C1 segment of cervical spinal cord (tissue), 14 donors: ENCODE data around the gene FZD2.
A peak's percentile ranks its signal among the peaks of the same experiment; 100 is the strongest.
"Not testable (repeated sequence)": the region's sequence is repeated elsewhere in the genome, so short reads cannot be mapped to it uniquely, and the experiment has no call there.

Experiments used
- DNase-seq, 14 donors: peaks; one replicate each; lab custom pipeline; 2025; lab: John Stamatoyannopoulos, UW

Gene FZD2

DNA sequence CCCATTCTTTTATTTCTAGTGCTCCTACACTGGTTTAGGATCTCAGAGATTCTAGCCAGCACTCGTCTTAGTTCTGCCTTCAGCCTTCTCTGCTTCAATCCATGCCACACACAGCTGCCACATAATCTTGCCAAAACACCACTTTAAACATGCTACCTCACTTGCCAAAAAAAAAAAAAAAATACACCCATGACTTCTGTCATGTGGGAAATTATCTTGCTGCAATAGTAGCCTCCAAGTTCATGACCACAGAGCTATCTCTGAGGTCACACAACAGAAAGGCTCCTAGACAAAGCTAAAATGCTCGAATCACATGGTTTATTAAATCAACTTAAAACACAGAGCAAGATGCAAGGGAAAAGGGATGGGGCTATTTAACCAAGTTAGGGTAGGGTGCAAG lies 18.1 kb downstream of the FZD2 start:
- no peak for DNase-seq

DNA sequence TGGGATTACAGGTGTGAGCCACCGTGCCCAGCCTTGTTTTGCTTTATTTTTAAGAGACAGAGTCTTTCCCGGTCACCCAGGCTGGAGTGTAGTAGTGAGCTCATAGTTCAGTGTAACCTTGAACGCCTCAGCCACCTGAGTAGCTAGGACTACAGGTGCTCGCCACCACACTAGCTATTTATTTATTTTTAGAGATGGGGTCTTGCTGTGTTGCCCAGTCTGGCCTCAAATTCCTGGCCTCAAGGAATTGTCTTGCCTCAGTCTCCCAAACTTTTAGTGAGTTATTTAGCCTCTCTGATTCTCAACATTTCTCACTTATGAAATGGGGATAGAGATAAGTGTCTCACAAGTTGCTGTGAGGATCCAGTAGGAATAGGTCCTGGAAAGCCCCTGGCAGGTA lies 21.7 kb downstream of the FZD2 start:
- DNase-seq, result no peak

- DNase-seq, result no peak
These were observed 24.6 kb downstream of the FZD2 start for GRCh38 chr17:44581868-44582267.

GRCh38 chr17:44584443-44584842 lies 27.2 kb downstream of the FZD2 start:
- DNase-seq, result no peak

DNA sequence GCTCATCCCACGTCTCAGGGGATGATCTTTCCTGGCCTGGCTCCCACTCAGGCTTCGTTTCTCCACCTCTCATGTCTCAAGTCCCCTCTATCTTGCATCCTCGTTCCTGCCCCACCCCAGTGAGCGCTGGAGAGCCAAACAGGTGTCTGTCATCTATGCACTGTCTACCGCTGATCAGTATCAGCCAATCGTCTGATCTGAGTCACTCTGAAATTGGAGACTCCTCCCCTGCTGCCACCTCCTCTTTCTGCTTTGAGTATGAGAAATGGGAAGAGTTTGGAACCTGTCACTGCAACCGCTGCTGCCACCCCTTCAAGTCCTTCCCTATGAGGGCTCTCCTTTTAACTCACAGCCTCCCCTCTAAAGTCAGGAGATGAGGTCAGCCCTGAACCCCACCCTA lies 28.0 kb downstream of the FZD2 start:
- no peak for DNase-seq

- no peak for DNase-seq
These were observed 30.1 kb downstream of the FZD2 start for GRCh38 chr17:44587339-44587738.

DNA sequence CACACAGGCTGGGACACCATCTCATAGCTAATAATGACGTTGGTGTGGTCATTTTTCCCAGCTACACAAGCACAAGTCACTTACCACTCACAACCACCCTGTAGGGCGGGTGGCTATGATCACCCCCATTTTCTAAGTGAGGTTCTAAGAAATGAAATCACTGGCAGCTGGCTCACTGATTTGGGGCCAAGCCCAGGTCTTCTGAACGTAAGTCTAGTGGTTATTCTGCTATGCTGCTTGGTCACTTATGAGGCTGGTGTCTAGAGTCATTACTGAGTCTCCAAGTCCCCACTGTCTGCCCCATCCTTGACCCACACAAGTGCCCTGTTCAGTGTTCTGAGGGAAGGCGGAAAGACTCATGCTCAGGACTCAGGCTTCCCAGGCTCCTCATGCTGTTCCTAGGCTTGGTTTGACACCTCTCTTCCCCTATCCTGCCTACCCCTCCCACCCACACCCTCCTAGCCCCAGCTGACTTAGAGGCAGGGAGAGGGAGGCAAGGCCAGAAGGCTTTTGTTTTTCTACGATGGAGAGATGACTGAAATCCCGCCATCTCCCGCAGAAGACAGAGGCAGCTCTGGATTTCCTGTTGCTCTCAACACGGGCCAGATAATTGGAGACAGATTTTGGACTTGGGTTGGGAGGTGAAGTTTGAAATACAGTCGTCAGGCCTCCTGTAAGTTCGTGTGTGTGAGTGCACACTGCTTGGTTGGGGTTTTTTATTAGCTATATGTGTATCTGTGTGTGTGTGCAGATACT lies 32.2 kb downstream of the FZD2 start:
- DNase-seq, result no peak

- DNase-seq, result not testable (repeated sequence)
These were observed 32.8 kb downstream of the FZD2 start for GRCh38 chr17:44590072-44590462.

GRCh38 chr17:44590762-44591161 lies 33.5 kb downstream of the FZD2 start:
- DNase-seq, result not testable (repeated sequence)

DNA sequence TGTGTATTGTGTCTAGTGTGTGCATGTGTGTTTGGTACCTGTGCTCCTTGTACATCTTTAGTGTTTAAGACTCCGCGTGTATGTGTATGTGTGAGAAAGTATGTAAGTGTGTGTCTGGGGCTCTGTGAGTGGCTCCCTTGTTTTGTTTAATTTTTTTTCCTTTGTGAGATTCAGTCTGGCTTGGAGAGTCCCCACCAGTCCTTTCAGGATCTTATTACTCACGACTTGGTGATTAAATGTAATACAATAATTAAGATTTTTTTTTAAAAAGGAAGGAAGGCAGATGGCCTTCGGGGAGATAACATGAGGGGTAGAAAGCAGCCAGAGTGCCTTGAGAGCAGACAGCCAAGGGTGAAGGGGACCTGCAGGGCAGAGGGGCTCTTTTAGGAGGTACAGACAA lies 33.9 kb downstream of the FZD2 start:
- no peak for DNase-seq

DNA sequence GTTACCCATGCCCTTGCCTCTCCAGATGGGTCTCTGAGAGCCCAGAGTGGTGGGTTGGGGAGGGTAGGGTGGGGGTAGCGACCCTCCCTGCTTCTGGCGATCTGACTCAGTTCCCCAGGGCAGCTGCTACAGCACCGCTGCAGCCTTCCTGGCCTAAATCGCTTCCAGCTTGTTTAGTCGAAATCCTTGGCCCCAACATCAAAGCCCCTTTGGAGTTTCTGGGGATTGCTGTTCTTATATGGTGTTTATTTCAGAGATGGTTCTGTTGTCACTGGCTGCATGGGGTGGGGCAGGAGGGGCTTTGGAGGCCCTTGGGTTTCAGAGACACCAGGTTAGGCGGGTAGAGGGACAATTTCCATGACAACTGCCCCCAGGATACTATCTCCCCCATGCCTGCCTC lies 35.9 kb downstream of the FZD2 start:
- no peak for DNase-seq

- DNase-seq, result no peak
These were observed 38.0 kb downstream of the FZD2 start for GRCh38 chr17:44595216-44595775.

DNA sequence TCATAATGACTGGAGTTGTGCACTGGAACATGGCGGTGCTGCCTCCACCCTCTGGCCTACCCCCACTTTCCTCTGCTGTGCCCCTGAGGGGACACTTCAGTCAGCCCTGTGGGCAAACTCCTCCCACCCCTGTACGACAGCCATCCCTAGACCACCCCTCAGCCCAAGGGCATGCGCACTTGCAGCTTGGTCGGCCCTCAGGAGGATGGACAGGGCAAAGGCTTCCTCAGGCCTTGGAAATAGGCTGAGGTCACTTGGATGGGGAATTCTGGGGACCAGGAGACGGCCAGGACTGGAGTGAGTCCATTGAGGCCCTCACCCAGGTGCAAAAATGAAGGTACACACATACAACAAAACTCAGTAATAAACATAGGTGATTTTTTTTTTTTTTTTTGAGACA lies 41.0 kb downstream of the FZD2 start:
- DNase-seq, result no peak

- DNase-seq, result no peak
These were observed 41.6 kb downstream of the FZD2 start for GRCh38 chr17:44598932-44599297.

- peak in 3 of 14 donors; percentile 2 to 70 (median 8) for DNase-seq
These were observed 42.3 kb downstream of the FZD2 start for GRCh38 chr17:44599298-44600175.

DNA sequence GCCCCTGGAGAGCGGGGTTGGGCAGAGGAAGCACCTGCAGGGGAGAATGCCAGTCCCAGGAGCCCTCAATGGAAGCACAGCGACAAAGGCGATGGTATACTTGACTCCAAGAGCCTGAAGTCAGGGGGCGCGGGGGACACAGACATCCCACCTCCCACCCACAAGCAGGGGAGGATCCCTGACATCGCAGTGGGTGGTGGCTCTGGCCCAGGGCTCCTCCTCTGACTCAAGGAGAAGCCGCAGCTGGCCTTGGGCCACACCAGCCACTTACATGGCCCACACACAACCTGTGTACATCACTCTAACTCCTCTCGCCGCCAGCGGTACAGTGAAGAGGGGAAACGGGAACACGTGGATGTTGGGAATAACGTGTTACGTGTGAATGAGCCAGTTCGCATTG lies 44.3 kb downstream of the FZD2 start:
- no peak for DNase-seq

- DNase-seq, result no peak
These were observed 44.7 kb downstream of the FZD2 start for GRCh38 chr17:44601973-44602372.

GRCh38 chr17:44602390-44602789 lies 45.1 kb downstream of the FZD2 start:
- DNase-seq, result no peak

DNA sequence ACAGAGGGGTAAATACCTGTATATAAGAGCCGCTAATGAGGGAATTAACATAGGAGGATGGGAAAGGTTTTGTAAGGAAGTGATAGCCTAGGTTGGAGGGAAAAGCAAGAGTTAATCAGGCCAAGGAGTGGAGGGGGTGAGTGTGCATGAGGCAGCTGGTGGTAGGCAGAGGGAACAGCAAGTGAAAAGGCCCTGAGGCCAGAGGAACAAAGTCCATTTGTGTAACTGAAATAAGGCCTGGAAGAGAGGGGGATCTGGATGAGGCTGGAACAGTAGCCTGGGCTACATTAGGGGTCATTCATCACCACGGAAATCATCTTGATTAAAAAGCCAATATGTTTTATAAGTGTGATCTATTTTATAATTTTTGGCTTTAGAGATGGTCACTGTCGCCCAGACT lies 45.7 kb downstream of the FZD2 start:
- no peak for DNase-seq

DNA sequence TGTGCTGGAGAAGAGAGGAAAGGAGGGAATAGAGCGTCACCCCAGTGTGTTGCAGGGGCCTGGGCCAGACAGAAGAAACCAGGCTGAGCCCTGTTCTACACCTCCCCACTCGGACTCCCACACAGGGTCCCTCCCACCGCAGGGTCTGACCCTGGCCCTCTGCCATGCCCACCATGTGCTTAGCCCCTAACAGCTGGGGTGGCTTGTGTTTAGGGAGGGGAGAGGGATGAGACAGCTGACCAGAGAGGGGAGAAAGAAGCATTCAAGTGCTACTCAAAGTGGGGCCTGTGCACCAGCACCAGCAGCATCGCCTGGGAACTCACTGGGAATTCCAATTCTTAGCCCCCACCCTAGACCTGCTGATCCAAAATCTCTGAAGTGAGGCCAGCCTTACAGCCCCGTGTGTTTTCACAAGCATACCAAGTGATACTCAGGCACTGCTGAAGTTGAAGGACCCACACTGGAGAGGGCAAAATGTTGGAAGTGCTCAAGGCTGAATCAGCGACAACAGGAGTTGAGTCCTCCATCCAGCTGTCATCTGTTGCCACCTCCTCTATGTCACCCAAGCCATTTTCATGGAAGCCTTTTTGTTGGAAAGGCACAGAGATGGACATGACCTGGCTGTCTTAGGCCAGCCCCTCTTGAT lies 47.0 kb downstream of the FZD2 start:
- no peak for DNase-seq

- no peak for DNase-seq
These were observed 47.6 kb downstream of the FZD2 start for GRCh38 chr17:44604768-44605485.

- DNase-seq, result no peak
These were observed 49.4 kb downstream of the FZD2 start for GRCh38 chr17:44606658-44607057.
